GM12878 (cell line): ENCODE measurements around the gene S100A7. TPM values are rescaled to one million over a fixed set of nuclear protein-coding genes. Genes with fewer than 3 reads are reported as not detected.

Source experiments
- ATAC-seq: fragments of 200-7000 bp; cut with Tn5 transposase; 3 replicates; pipeline ENCODE4 v1.9.1; 2020; ENCODE audit warnings: mild to moderate bottlenecking, moderate library complexity
- Bru-seq: library from RNA; stranded (reverse); fragments of 400-500 nt; gene quantifications from one replicate; lab custom pipeline; 2021; lab: Mats Ljungman, UMichigan
- BruChase-seq, 2 experiments: library from RNA; stranded (reverse); fragments of 400-500 nt; gene quantifications; one replicate each; lab custom pipeline; 2021; lab: Mats Ljungman, UMichigan
- BruUV-seq: library from RNA; stranded (reverse); fragments of 400-500 nt; replicated peaks from 2 replicates; lab custom pipeline; 2021; lab: Mats Ljungman, UMichigan
- CTCF ChIA-PET: fragments of 300-600 bp; sonication (Branson Sonifier 250); formaldehyde crosslinking; extraction: SDS; loops from one replicate; lab custom pipeline; 2021; ENCODE audit warnings: inconsistent platforms; lab: Yijun Ruan, JAX
- POLR2A ChIA-PET: fragments of 350-600 bp; formaldehyde crosslinking; extraction: SDS; loops from one replicate; lab custom pipeline; 2021; ENCODE audit warnings: inconsistent platforms; lab: Charles Lee
- RAD21 ChIA-PET: fragments of 300-600 bp; sonication (Branson Sonifier 250); formaldehyde crosslinking; loops from one replicate; lab custom pipeline; 2023; ENCODE audit warnings: antibody characterized with exemption; ENCODE audit not compliant: unreplicated experiment; lab: Charles Lee
- SMC1A ChIA-PET: fragments of 300-600 bp; sonication (Branson Sonifier 250); formaldehyde crosslinking; loops from one replicate; lab custom pipeline; 2023; ENCODE audit not compliant: unreplicated experiment, uncharacterized antibody; lab: Charles Lee
- DNase-seq: peaks from one replicate; pipeline ENCODE4 v3.0.0-alpha.2; 2011; ENCODE audit warnings: low read depth, low spot score
- FAIRE-seq: peaks from 3 replicates; lab custom pipeline; 2011; peaks lifted over from hg19 to GRCh38; lab: Jason Lieb, UNC
- H2AFZ ChIP-seq: 2 replicates; pipeline ENCODE4 v1.6.0; 2011; ENCODE audit warnings: low read depth, low read length, control low read depth; ENCODE audit not compliant: control insufficient read depth
- H3K27ac ChIP-seq: 2 replicates; pipeline ENCODE4 v1.5.1; 2011; ENCODE audit warnings: control low read depth; ENCODE audit not compliant: control insufficient read depth, insufficient read depth
- H3K27me3 ChIP-seq, 2 experiments: replicated peaks in 1 of 2; 2 replicates each; pipeline versions ENCODE4 v1.6.0 to v1.6.1; 2011; ENCODE audit warnings: low read length in 1 of 2; ENCODE audit not compliant: control insufficient read depth in 2 of 2, insufficient read depth in 2 of 2
- H3K36me3 ChIP-seq, 2 experiments: 2 replicates each; pipeline ENCODE4 v1.5.1; 2011; ENCODE audit warnings: low read length in 1 of 2; ENCODE audit not compliant: control insufficient read depth in 2 of 2, insufficient read depth in 2 of 2
- H3K4me1 ChIP-seq: 2 replicates; pipeline ENCODE4 v1.6.1; 2011; ENCODE audit warnings: mild to moderate bottlenecking, low read length, moderate library complexity, mixed read lengths; ENCODE audit not compliant: control insufficient read depth, insufficient read depth
- H3K4me2 ChIP-seq: 2 replicates; pipeline ENCODE4 v1.6.0; 2011; ENCODE audit warnings: control low read depth; ENCODE audit not compliant: control insufficient read depth, insufficient read depth
- H3K4me3 ChIP-seq: fragments of 200-600 bp; sonication (generic); 2 replicates; pipeline ENCODE4 v1.5.1; 2016
- H3K79me2 ChIP-seq: 2 replicates; pipeline ENCODE4 v1.6.0; 2011; ENCODE audit warnings: low read length; ENCODE audit not compliant: control insufficient read depth, insufficient read depth
- H3K9ac ChIP-seq: 2 replicates; pipeline ENCODE4 v1.8.0; 2011; ENCODE audit warnings: low read length, control low read depth, mixed read lengths; ENCODE audit not compliant: control insufficient read depth, insufficient read depth
- H3K9me3 ChIP-seq: replicated peaks from 3 replicates; pipeline ENCODE4 v1.5.1; 2011; ENCODE audit warnings: mild to moderate bottlenecking, low read length; ENCODE audit not compliant: control insufficient read depth, insufficient read depth
- H4K20me1 ChIP-seq: 2 replicates; pipeline ENCODE4 v1.6.0; 2011; ENCODE audit not compliant: control insufficient read depth, insufficient read depth
- BCL11A ChIP-seq: IDR thresholded peaks from 2 replicates; pipeline ENCODE4 v1.6.1; 2011; ENCODE audit warnings: low read depth, low read length
- CHD2 ChIP-seq: IDR thresholded peaks from 2 replicates; pipeline ENCODE4 v1.6.1; 2011; ENCODE audit warnings: low read depth, low read length, improper control_type of control experiment, borderline replicate concordance
- CUX1 ChIP-seq: IDR thresholded peaks from 2 replicates; pipeline ENCODE4 v1.6.1; 2012; ENCODE audit warnings: improper control_type of control experiment, low read depth, low read length; ENCODE audit not compliant: insufficient replicate concordance
- JUND ChIP-seq: IDR thresholded peaks from 2 replicates; pipeline ENCODE4 v1.6.1; 2012; ENCODE audit warnings: low read depth, mild to moderate bottlenecking, low read length, improper control_type of control experiment, moderate library complexity
- NFXL1 ChIP-seq: fragments of 450-650 bp; IDR thresholded peaks from 2 replicates; pipeline ENCODE4 v1.6.1; 2017; ENCODE audit warnings: antibody characterized with exemption, mild to moderate bottlenecking, borderline replicate concordance
- NR2C2 ChIP-seq: IDR thresholded peaks from 2 replicates; pipeline ENCODE4 v1.6.1; 2011; ENCODE audit warnings: borderline replicate concordance, low read depth; ENCODE audit not compliant: control insufficient read depth, insufficient read length
- RELB ChIP-seq: fragments of 450-650 bp; IDR thresholded peaks from 2 replicates; pipeline ENCODE4 v1.6.1; 2017; ENCODE audit warnings: low read depth, mild to moderate bottlenecking, moderate library complexity
- SMC3 ChIP-seq: IDR thresholded peaks from 2 replicates; pipeline ENCODE4 v1.6.1; 2011; ENCODE audit warnings: low read length, improper control_type of control experiment, borderline replicate concordance
- SUZ12 ChIP-seq: fragments of 200-600 bp; sonication (generic); IDR thresholded peaks from one replicate; pipeline ENCODE4 v1.6.1; 2018; ENCODE audit warnings: antibody characterized with exemption, mild to moderate bottlenecking; ENCODE audit not compliant: unreplicated experiment
- TCF7 ChIP-seq: IDR thresholded peaks from 2 replicates; pipeline ENCODE4 v1.6.1; 2014; ENCODE audit warnings: antibody characterized with exemption, borderline replicate concordance
- ZNF24 ChIP-seq: fragments of 450-650 bp; IDR thresholded peaks from 2 replicates; pipeline ENCODE4 v1.6.1; 2017; ENCODE audit warnings: antibody characterized with exemption, mild to moderate bottlenecking
- WGBS: methylation state at CpG from one replicate; pipeline ENCODE4 v1.1.6; 2016; ENCODE audit warnings: low lambda C conversion rate; ENCODE audit not compliant: insufficient replicate concordance, insufficient coverage; ENCODE audit errors: missing lambda C conversion rate; 5-methylcytosine and 5-hydroxymethylcytosine counted together
- in situ Hi-C: fragments of 300-500 bp; cut with MboI; formaldehyde crosslinking; loops from 9 replicates; pipeline ENCODE4 v1.14.3; 2018; ENCODE audit warnings: mixed read lengths
- intact Hi-C: fragments of 100-400 bp; cut with micrococcal nuclease; formaldehyde crosslinking; loops from one replicate; pipeline ENCODE4 v1.14.2; 2022; ENCODE audit not compliant: unreplicated experiment
- long read RNA-seq, 2 experiments: library from polyadenylated mRNA; unstranded; transcript quantifications; one replicate each; pipeline ENCODE4 v2.0.0, GENCODE V29; 2019 to 2020
- polyA minus RNA-seq, 3 experiments: library from RNA; depleted of rRNA, polyadenylated mRNA; stranded (reverse); fragments of >200 nt; gene quantifications; 2 replicates each; pipeline ENCODE4 v1.2.3, GENCODE V29; 2011
- polyA plus RNA-seq, 11 experiments: library from polyadenylated mRNA; depleted of rRNA in 4 of 11; unstranded in 6 of 11; stranded (reverse) in 5 of 11; fragments of >200 nt; fragmentation: Nextera tagmentation in 4 of 11; fragmentation: Illumina TruSeq in 1 of 11; extraction: Ambion mirVana in 4 of 11; extraction: Trizol in 1 of 11; gene quantifications; 1 replicate in 1 of 11; 2 replicates in 10 of 11; pipeline versions ENCODE4 v1.2.1 to v1.2.3, GENCODE V29; 2011 to 2016; ENCODE audit warnings: inconsistent platforms in 2 of 11, missing spikeins in 2 of 11, low read depth in 1 of 11
- total RNA-seq, 4 experiments: library from RNA; depleted of rRNA in 3 of 4; stranded (reverse); fragments of >200 nt in 3 of 4; fragmentation: Illumina TruSeq in 1 of 4; extraction: Trizol in 1 of 4; gene quantifications; 2 replicates each; pipeline versions ENCODE4 v1.2.1 to v1.2.3, GENCODE V29; 2013 to 2021

The S100A7 gene
- total RNA-seq (2013; cell fraction: nucleolus; rRNA removed), result not detected in 2 replicates
- not detected in 2 replicates for total RNA-seq (2014; rRNA removed)
- not detected in 2 replicates for total RNA-seq (2014; rRNA removed; fragmentation: Illumina TruSeq; extraction: Trizol)
- not detected in 2 replicates for total RNA-seq (2021)
- polyA plus RNA-seq (2011; ENCODE audit: low read depth), result not detected
- not detected in 2 replicates for polyA plus RNA-seq (2011; rRNA removed)
- polyA plus RNA-seq (2011; cell fraction: cytosol; rRNA removed), result not detected in 2 replicates
- not detected in 2 replicates for polyA plus RNA-seq (2011; cell fraction: nucleus; rRNA removed)
- not detected in 2 replicates for polyA plus RNA-seq (2012)
- not detected in 2 replicates for polyA plus RNA-seq (2014; fragmentation: Illumina TruSeq; extraction: Trizol)
- not detected for polyA plus RNA-seq (2014; fragmentation: Nextera tagmentation; extraction: Ambion mirVana)
- not detected in 2 replicates for polyA plus RNA-seq (2014; rRNA removed)
- not detected for polyA plus RNA-seq (2016; fragmentation: Nextera tagmentation; extraction: Ambion mirVana)
- not detected in 2 replicates for polyA minus RNA-seq (2011; rRNA and poly(A)+ RNA removed)
- polyA minus RNA-seq (2011; cell fraction: cytosol; rRNA and poly(A)+ RNA removed), result not detected in 2 replicates
- not detected in 2 replicates for polyA minus RNA-seq (2011; cell fraction: nucleus; rRNA and poly(A)+ RNA removed)
- Bru-seq, nascent RNA, result not detected
- BruChase-seq, experiment 1, labeled RNA remaining after a 6-hour chase, result not detected
- not detected for BruChase-seq, experiment 2, labeled RNA remaining after a 2-hour chase
- long read RNA-seq, experiment 1, result 0 reads
- long read RNA-seq, experiment 2, result 0 reads

GRCh38 chr1:153460551-153460950 is at the start of gene S100A7:
TSS of gene S100A7 (minus strand) at chr1:153460651. CDS start at chr1:153459013, 1,638 bp downstream.
- POLR2A ChIA-PET, result no interaction called here
- Histone ChIP-seq H2AFZ (no peak within 1 kb of the TSS), H4K20me1 (no peaks in the 10 kb centered on the region), H3K9ac (no peak within 1 kb of the TSS), H3K27me3 (peaks cover 0 to 1% of the 10 kb centered on the region in 2 experiments; a peak in 2 of 4 replicates), H3K4me2 (no peak within 1 kb of the TSS), H3K4me3 (no peak within 1 kb of the TSS), H3K9me3 (no peaks in the 10 kb centered on the region), H3K79me2 (no peaks in the 10 kb centered on the region), H3K4me1 (no peaks in the 10 kb centered on the region), H3K36me3 (no peaks in the 10 kb centered on the region), H3K27ac (no peak within 1 kb of the TSS)
- DNase-seq (no peak), FAIRE-seq (no peak), ATAC-seq (no peak)
- CTCF ChIA-PET, result no interaction called here
- TF ChIP-seq RELB (no peak), NFXL1 (no peak), SUZ12 (no peak), TCF7 (no peak), CHD2 (no peak), NR2C2 (no peak), SMC3 (no peak), JUND (no peak), CUX1 (no peak), ZNF24 (no peak), BCL11A (no peak)
- intact Hi-C loops (no loop called here), in situ Hi-C loops (no loop called here)
- WGBS, result 17% methylated on average over 4 of the region's 4 CpGs
- no TSS peak for BruUV-seq
- RAD21 ChIA-PET, result no interaction called here
- SMC1A ChIA-PET, result no interaction called here
